Keratinocyte (primary cell): ENCODE measurements around the gene ISG20L2. TPM values are rescaled to one million over a fixed set of nuclear protein-coding genes. Genes with fewer than 3 reads are reported as not detected.
"Not testable (repeated sequence)": the region's sequence is repeated elsewhere in the genome, so short reads cannot be mapped to it uniquely, and the experiment has no call there.

Experiments used
- DNase-seq: peaks from one replicate; pipeline ENCODE4 v3.0.0-alpha.2; 2011; ENCODE audit warnings: low read depth, missing footprints, low spot score
- FAIRE-seq: peaks from 2 replicates; lab custom pipeline; 2011; peaks lifted over from hg19 to GRCh38; lab: Jason Lieb, UNC
- H2AFZ ChIP-seq: 2 replicates; pipeline ENCODE4 v1.6.0; 2012; ENCODE audit warnings: low read length, control low read depth, inconsistent platforms; ENCODE audit not compliant: control insufficient read depth
- H3K27ac ChIP-seq: 2 replicates; pipeline ENCODE4 v1.5.1; 2011; ENCODE audit warnings: low read length; ENCODE audit not compliant: control insufficient read depth, insufficient read depth
- H3K27me3 ChIP-seq: 3 replicates; pipeline ENCODE4 v1.6.0; 2011; ENCODE audit warnings: low read length; ENCODE audit not compliant: control insufficient read depth, insufficient read depth; ENCODE audit errors: extremely low read depth
- H3K36me3 ChIP-seq, 2 experiments: 2 replicates in 1 of 2; 3 replicates in 1 of 2; pipeline ENCODE4 v1.5.1; 2011; ENCODE audit warnings: low read length in 2 of 2, mild to moderate bottlenecking in 1 of 2; ENCODE audit not compliant: control insufficient read depth in 2 of 2, insufficient read depth in 2 of 2; ENCODE audit errors: extremely low read depth in 1 of 2
- H3K4me1 ChIP-seq: 3 replicates; pipeline ENCODE4 v1.5.1; 2011; ENCODE audit warnings: low read length; ENCODE audit not compliant: control insufficient read depth, insufficient read depth; ENCODE audit errors: extremely low read depth
- H3K4me2 ChIP-seq: 3 replicates; pipeline ENCODE4 v1.6.0; 2011; ENCODE audit warnings: low read depth, low read length; ENCODE audit not compliant: control insufficient read depth, insufficient read depth; ENCODE audit errors: extremely low read depth
- H3K4me3 ChIP-seq, 3 experiments: fragments of 200-600 bp in 1 of 3; sonication (generic) in 1 of 3; 2 replicates in 2 of 3; 3 replicates in 1 of 3; pipeline ENCODE4 v1.5.1; 2011 to 2016; ENCODE audit warnings: low read length in 3 of 3, mild to moderate bottlenecking in 3 of 3, control low read depth in 2 of 3, inconsistent platforms in 1 of 3, low read depth in 1 of 3, mixed read lengths in 1 of 3, mixed run types in 1 of 3, moderate library complexity in 1 of 3; ENCODE audit not compliant: control insufficient read depth in 2 of 3, insufficient read depth in 2 of 3; ENCODE audit errors: extremely low read depth in 1 of 3
- H3K79me2 ChIP-seq: 2 replicates; pipeline ENCODE4 v1.6.0; 2012; ENCODE audit warnings: low read length; ENCODE audit not compliant: control insufficient read depth, insufficient read depth
- H3K9ac ChIP-seq: 3 replicates; pipeline ENCODE4 v1.6.0; 2011; ENCODE audit warnings: low read length; ENCODE audit not compliant: control insufficient read depth, insufficient read depth; ENCODE audit errors: extremely low read depth
- H3K9me1 ChIP-seq: 3 replicates; pipeline ENCODE4 v1.6.0; 2011; ENCODE audit warnings: low read length; ENCODE audit not compliant: control insufficient read depth, insufficient read depth; ENCODE audit errors: extremely low read depth
- H3K9me3 ChIP-seq: 2 replicates; pipeline ENCODE4 v1.5.1; 2012; ENCODE audit warnings: low read depth, low read length; ENCODE audit not compliant: control insufficient read depth
- H4K20me1 ChIP-seq: 3 replicates; pipeline ENCODE4 v1.6.0; 2011; ENCODE audit warnings: low read length; ENCODE audit not compliant: control insufficient read depth, insufficient read depth; ENCODE audit errors: extremely low read depth
- EZH2 ChIP-seq: IDR thresholded peaks from one replicate; pipeline ENCODE4 v1.6.1; 2012; ENCODE audit warnings: inconsistent platforms, mild to moderate bottlenecking, low read length, moderate library complexity
- dilution Hi-C: fragments of 300-500 bp; cut with MboI; formaldehyde crosslinking; loops from one replicate; pipeline ENCODE4 v1.7.0; 2020; ENCODE audit warnings: low sequenced_read_pairs; ENCODE audit not compliant: extremely low pct_ligation_motif_present
- polyA plus RNA-seq, 5 experiments: library from polyadenylated mRNA; depleted of rRNA in 3 of 5; stranded (reverse) in 3 of 5; stranded (forward) in 1 of 5; unstranded in 1 of 5; fragments of >200 nt; gene quantifications; 1 replicate in 1 of 5; 2 replicates in 3 of 5; 3 replicates in 1 of 5; pipeline versions ENCODE4 v1.2.1 to v1.2.3, GENCODE V29; 2011 to 2012; ENCODE audit warnings: missing spikeins in 2 of 5, low read depth in 1 of 5, low replicate concordance in 1 of 5
- TF ChIP-seq, protein P1 (sequence below), 3 experiments: IDR thresholded peaks in 1 of 3; conservative IDR thresholded peaks in 1 of 3; optimal IDR thresholded peaks in 1 of 3; 2 replicates in 2 of 3; 3 replicates in 1 of 3; pipeline versions ENCODE3 to v1.5.1; 2011; ENCODE audit warnings: low read length in 3 of 3, mild to moderate bottlenecking in 3 of 3, moderate library complexity in 2 of 3, control low read depth in 1 of 3, inconsistent platforms in 1 of 3; ENCODE audit not compliant: insufficient read depth in 2 of 3; ENCODE audit errors: extremely low read depth in 1 of 3

Gene ISG20L2
- polyA plus RNA-seq, 1 donor (not counting 4 experiments of a cell fraction or from before 2014, with no cell fraction given), result 48.6 TPM

DNA sequence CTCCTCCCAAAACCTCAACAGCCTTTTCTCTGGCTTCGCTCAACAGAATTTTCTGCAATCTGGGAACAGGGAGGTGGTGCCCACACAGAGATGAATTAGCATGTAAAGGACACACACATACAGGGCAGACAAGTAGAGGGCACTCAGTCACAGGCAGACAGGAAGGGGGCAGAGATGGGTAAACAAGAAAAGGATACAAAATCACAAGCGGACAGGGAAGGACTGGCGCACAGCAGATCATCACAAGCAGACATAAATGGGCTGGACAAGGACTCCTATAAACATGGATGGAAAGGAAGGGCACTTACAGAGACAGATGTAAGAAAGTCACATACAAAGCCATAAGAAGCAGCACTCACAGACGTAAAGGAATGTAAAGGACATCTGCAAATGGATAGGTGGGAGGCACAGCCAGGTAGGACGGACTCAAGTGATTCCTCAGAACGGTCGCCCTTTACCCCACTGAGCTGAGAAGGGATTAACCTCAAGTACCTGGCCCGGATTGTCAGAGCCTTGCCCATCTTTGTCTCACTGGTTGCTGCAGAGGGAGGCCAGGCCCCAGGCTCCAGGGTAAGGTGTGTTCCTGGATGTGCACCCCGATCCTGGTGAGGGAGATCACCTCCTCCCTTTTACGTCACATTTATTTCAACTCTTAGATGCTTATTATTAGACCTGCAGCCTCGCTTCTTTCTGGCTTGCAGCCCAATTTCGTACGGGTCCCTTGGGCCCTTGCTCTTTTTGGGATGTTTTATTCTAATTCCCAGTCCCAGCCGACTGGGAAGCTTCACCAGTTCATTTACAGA, 37.9 kb upstream of the ISG20L2 start:
- H2AFZ ChIP-seq, result peak overlapping the region; percentile 88
- no peak for DNase-seq
- FAIRE-seq, result no peak

DNA sequence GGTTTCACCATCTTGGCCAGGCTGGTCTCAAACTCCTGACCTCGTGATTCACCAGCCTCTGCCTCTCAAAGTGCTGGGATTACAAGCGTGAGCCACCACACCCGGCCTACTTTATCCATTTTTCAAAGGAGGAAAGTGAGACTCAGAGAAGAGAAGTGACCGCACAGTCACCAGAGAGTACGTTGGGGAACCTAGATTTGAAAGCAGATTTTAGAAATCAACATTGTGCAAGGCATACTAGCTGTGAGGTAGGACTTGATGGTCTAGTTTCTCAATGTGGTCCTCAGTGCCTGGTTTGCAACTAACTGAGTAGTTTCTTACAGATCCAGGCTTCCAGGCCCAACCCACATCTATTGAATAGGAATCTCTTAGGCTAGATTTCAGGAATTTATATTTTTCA, 37.1 kb upstream of the ISG20L2 start:
- FAIRE-seq (no peak), DNase-seq (no peak)
- H3K9ac ChIP-seq, result peak overlapping the region; percentile 98
- H3K79me2 ChIP-seq, result peaks cover 33% of the 10 kb centered on the region
- no peak overlapping the region for H2AFZ ChIP-seq
- peaks cover 0 to 6% of the 10 kb centered on the region in 2 experiments for H3K36me3 ChIP-seq
- TF ChIP-seq EZH2, result no peak
- TF ChIP-seq, protein P1, sequence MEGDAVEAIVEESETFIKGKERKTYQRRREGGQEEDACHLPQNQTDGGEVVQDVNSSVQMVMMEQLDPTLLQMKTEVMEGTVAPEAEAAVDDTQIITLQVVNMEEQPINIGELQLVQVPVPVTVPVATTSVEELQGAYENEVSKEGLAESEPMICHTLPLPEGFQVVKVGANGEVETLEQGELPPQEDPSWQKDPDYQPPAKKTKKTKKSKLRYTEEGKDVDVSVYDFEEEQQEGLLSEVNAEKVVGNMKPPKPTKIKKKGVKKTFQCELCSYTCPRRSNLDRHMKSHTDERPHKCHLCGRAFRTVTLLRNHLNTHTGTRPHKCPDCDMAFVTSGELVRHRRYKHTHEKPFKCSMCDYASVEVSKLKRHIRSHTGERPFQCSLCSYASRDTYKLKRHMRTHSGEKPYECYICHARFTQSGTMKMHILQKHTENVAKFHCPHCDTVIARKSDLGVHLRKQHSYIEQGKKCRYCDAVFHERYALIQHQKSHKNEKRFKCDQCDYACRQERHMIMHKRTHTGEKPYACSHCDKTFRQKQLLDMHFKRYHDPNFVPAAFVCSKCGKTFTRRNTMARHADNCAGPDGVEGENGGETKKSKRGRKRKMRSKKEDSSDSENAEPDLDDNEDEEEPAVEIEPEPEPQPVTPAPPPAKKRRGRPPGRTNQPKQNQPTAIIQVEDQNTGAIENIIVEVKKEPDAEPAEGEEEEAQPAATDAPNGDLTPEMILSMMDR (optimal IDR thresholded peaks at IDR 0.05 in 1 of 3, IDR thresholded peaks at IDR 0.05 in 1 of 3, conservative IDR thresholded peaks at IDR 0.05 in 1 of 3; ENCODE audit: extremely low read depth in 1 of 3, insufficient read depth in 2 of 3, low read length in 3 of 3), result no peak
- no peaks in the 10 kb centered on the region for H3K27me3 ChIP-seq
- H4K20me1 ChIP-seq, result no peaks in the 10 kb centered on the region
- peak overlapping the region; percentile 88 for H3K4me2 ChIP-seq
- no peaks in the 10 kb centered on the region for H3K9me3 ChIP-seq
- no peaks in the 10 kb centered on the region for H3K9me1 ChIP-seq
- peak overlapping the region; percentile 87 for H3K27ac ChIP-seq
- peak overlapping the region in 2 of 3 experiments; percentile 72 to 85 for H3K4me3 ChIP-seq
- dilution Hi-C loops, result no loop called here
- H3K4me1 ChIP-seq, result peaks cover 15% of the 10 kb centered on the region

More for the DNA sequence above, 37.9 kb upstream of the ISG20L2 start:
- H3K27me3 ChIP-seq, result no peaks in the 10 kb centered on the region
- TF ChIP-seq EZH2, result no peak
- TF ChIP-seq, protein P1 (optimal IDR thresholded peaks at IDR 0.05 in 1 of 3, IDR thresholded peaks at IDR 0.05 in 1 of 3, conservative IDR thresholded peaks at IDR 0.05 in 1 of 3; ENCODE audit: extremely low read depth in 1 of 3, insufficient read depth in 2 of 3, low read length in 3 of 3), result peak in 1 of 3 experiments; percentile 14
- H3K4me3 ChIP-seq, result peak overlapping the region; percentile 72 to 86 (median 85)
- H3K27ac ChIP-seq, result peak overlapping the region; percentile 87
- H3K4me1 ChIP-seq, result peaks cover 15% of the 10 kb centered on the region
- dilution Hi-C loops, result no loop called here
- H3K9me1 ChIP-seq, result peaks cover 3% of the 10 kb centered on the region
- H4K20me1 ChIP-seq, result no peaks in the 10 kb centered on the region
- peaks cover 41% of the 10 kb centered on the region for H3K79me2 ChIP-seq
- peak overlapping the region; percentile 88 for H3K4me2 ChIP-seq
- H3K36me3 ChIP-seq, result peaks cover 7 to 8% of the 10 kb centered on the region in 2 experiments
- no peaks in the 10 kb centered on the region for H3K9me3 ChIP-seq
- H3K9ac ChIP-seq, result peak overlapping the region; percentile 98

DNA sequence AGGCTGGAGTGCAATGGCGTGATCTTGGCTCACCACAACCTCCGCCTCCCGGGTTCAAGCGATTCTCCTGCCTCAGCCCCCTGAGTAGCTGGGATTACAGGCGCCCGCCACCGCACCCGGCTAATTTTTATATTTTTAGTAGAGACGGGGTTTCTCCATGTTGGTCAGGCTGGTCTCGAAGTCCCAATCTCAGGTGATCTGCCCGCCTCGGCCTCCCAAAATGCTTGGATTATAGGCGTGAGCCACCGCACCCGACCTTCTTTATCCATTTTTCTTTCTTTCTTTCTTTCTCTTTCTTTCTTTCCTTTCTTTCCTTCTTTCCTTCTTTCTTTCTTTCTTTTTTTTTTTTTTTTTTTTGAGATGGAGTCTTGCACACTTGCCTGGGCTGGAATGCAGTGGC, 36.6 kb upstream of the ISG20L2 start:
- H3K9ac ChIP-seq, dilution Hi-C loops, H4K20me1 ChIP-seq, H2AFZ ChIP-seq, H3K36me3 ChIP-seq, H3K27ac ChIP-seq, FAIRE-seq, H3K9me1 ChIP-seq, H3K9me3 ChIP-seq, H3K4me2 ChIP-seq, H3K4me3 ChIP-seq, DNase-seq, H3K27me3 ChIP-seq: not testable (repeated sequence)
- peaks cover 28% of the 10 kb centered on the region for H3K79me2 ChIP-seq
- peaks cover 15% of the 10 kb centered on the region for H3K4me1 ChIP-seq
